RCC 7860 (cell line): Measurements from ENCODE around the gene FANCG.

Source experiments
- DNase-seq: peaks from one replicate; pipeline ENCODE4 v3.0.0-alpha.2; 2015; ENCODE audit warnings: low spot score
- FAIRE-seq: peaks from 2 replicates; lab custom pipeline; 2012; peaks lifted over from hg19 to GRCh38; lab: Jason Lieb, UNC

FANCG gene

DNA sequence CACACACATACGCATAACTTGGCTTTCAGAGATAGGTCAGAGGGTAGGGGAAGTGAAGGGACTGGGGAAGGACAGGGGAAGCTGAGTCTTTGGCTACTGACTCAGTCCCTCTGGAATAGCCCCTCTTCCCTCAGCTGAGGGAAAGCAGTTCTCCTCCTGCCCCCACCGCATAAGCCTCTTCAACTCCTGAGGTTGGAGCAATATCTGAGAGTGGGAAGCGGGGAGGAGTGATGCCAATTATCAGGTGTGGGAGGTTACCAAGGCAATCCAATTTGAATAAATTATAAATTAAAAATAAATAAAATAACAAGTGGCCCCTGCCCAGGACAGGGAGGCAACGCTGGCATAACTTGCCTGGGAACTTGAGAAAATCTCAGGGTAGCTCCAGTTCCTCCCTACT lies 24.8 kb upstream of the FANCG start:
- FAIRE-seq = no peak
- no peak for DNase-seq

DNA sequence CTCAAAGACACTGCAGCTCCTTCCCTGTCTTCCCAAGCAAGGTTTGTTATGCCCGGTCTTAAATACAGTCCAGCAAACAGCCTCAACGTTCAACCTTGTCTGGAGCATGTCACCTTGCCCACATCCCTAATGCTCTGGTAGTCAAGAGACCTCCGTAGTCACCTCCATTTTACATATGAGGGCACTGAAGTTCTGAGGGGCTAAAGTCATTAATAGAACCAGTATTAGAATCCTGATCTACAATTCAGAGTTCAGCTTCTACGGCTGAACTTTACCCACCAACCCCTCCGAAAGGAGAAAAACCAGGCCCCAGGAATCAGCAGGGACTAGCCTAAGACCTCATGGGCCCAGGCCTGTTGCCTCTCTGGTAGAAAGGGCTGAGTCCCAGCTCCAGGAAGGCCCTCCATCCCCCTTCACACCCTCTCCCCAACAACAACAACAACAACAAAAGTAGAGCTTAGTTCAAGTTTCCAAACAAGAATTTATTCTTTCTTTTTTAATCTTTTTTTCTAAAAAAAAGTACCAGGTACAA lies 24.0 kb upstream of the FANCG start:
- DNase-seq = no peak
- FAIRE-seq = no peak

DNA sequence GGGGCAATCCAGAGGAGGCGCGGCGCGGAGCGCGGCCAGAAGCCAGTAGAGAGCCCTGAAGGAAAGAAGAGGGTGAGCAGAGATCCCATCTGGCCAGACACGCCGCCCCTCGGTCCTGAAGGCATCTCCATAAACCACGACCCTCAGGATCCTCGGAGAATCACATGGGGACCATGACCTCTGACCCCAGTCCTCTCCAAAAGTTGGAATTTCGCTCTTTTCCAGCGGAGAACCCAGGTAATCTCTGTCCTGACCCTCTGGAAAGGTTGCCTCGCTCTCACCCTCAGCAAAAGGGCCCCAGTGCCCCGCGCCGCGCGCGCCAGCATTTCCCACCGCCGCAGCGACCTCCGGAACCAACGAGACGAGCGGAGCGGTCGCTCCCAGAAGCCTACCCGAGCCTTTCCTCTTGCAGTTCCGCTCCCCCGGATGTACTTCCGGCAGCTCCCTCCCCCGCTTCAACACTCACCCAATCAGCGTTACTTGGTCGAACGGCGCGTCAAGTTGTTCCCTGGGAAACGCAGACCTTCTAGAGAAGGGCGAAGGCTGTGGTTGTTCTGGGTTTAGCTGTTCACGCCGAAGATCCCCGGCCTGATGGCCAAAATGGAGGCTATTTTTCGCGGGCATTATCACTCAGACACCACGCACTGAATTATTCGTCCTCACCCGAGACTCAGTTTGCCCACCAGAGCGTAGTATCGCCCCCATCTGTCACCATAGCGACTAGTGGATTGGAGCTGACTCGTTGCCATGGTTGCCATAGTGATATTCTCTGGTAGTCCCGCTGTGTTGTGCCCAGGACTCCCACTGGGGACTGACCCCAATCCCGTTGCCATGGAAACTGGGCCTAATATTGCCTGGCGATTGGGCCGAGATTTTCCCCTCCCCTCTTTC lies 23.3 kb upstream of the FANCG start, which contains the start of gene STOML2:
TSS of gene STOML2 (minus strand) at position 363 of the 891 bp plus-strand sequence. CDS start at position 326, 37 bp downstream.
- FAIRE-seq (peak; percentile 59), DNase-seq (peak; percentile 87)

DNA sequence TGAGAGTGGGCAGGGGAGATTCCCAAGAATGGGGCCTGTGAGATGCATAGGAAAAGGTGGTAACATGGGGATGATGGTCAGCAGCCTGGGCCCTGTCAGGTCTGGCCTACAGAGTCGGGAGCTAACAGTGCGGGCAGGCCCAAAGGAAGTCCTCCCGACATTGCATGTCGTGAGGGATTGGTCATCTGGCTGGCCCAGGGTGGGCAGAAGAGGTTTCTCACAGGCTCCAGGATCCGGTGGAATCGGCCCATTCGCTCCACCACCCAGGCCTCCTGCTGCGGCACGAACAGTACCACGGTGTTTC lies 22.7 kb upstream of the FANCG start:
- no peak for DNase-seq
- FAIRE-seq = no peak

DNA sequence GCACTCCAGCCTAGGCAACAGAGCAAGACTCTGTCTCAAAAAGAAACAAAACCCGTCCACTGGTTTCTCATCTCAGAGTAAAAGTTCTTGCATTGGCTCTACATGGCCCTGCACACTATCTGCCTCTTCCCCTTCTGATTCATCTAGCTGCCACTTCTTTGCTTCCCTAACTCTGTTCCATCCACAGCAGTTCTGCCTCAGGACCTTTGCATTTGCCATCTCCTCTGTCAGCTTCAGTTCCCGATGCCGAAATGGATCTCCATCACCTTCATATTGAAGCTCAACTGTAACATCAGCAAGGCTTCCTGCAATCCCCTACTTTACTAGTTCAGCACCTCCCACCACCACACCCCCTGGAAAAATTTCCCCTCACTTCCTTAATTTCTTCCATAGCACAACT lies 17.8 kb upstream of the FANCG start:
- no peak for FAIRE-seq
- no peak for DNase-seq

DNA sequence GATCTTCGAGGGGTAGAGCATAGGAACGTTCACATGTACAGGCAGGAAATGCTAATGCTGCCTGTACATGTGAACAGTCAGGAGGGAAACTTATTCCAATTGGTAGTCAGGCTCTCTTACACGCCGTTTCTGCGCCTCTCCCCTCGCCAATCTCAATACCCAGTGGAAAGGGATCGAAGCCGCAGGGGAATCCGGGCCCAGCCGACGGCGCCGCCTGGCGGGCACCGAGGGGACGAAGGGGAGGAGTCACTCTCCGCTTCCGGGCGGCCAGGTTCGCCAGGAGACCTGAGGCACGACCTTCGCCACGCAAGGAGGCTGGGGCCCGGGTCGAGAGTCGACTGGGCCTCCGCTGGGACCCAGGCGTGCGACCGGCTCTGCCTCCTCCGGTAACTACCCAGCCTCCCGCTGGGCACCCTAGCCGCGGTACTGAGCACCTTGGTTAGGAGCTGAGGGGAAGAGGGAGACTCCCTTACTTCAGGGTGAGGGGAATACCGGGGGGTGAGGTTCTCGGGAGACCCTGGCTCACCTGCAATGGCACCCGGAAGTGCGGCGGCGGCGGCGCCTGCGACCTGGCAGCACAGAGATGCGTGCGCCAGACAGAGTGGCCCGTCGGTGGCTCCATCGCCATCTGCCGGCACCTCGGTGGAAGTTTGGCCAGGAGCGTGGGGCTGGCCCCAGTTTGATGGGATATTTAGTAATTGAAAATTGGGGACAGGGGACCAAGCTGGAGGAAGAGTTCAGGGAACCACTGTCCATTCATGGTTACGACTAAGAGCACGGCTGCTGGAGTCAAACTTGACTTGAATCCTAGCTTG lies 16.5 kb upstream of the FANCG start, which contains the start of gene PIGO:
TSS of gene PIGO (minus strand) at position 557 of the 815 bp plus-strand sequence. CDS start 1,026 bp downstream, outside the sequence.
- FAIRE-seq (no peak), DNase-seq (peak; percentile 55)

DNA sequence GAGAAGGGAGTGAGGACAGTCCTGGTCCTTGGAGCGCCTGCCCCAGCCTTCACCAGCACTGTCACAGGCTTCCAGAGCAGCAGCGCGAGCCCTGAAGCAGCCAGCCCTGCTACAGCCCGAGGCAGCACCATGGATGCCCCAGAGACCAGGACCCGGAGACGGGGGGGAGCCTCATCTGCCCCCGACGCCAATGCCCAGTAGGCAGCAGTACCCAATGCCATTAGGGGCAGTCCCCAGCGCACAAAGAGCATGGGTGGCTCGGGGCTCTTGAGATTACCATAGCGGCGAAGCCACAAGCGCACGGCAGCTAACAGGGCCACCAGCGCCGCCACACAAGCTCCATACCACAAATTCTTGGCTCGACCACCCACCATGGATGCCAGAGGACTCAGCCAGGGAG lies 11.8 kb upstream of the FANCG start:
- DNase-seq (no peak), FAIRE-seq (no peak)

DNA sequence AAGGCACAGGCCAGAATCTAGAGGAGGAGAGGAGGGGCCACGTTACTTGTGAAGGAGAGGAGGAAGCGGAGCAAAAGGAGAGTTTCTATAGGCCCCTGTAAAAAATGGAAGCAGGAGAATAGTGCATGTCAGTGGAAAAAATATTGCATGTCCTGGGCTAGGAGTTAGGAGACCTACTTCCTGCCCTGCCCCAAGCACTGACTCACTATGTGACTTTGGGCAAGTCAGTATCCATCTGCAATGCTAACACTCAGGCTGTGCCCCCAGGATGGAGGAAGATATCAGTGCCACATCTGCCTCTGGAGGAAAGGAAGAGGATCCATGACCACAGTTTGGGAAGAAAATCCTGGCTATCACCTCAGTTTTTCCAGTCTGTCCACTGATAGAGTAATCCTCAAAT lies 9.7 kb upstream of the FANCG start:
- DNase-seq (no peak), FAIRE-seq (no peak)

DNA sequence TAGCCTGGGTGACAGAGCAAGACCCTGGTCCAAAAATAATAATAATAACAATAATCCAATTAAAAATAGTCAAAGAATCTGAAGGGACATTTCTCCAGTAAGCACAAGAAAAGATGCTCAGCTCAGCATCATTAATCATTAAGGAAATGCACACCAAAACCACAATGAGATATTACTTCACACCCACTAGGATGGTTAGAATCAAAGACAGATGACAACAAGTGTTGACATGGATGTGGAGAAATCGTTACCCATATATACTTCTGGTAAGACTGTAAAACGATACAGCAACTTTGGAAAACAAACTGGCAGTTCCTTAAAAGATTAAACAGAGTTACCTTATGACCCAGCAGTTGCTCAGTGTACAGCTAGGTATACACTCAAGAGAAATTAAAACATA lies 5.3 kb upstream of the FANCG start:
- no peak for DNase-seq
- FAIRE-seq = no peak

DNA sequence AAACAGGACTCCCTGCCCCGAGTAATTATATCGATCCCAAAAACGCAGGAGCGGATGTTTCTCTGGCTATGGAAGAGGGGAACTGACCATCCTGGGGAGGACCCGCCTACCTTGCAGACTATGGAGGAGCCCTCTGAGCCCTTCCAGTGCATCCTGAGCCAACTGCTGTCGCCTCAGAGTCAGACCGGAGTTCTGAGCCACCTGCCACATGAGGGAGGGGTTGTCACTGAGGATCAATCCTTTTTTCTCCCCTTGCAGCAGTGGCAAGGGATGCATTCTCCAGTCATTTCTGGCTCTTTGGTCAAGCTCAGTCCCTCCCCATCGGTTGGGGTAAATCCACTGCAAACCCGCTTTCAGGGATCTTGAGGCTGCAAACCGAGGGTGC lies 709 bp downstream of the FANCG start:
- DNase-seq (no peak), FAIRE-seq (no peak)

DNA sequence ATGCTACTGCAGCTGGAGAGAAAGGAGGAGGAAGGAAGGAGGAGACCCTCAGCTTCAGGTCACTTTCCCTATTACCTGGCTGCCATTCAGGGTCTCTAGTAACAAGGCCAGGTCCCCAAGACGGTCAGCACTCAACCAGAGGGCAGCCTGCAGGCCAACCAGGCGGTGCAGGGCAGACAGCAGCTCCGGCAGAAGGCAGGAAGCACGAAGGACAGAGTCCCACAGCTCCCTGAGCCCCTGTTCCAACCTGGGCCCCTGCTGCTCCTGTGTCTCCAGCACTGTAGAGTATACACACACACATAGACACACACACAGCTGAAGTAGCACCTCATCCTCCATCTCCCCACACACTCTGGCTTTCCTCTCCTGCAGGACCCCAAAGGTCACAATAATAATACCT lies 1.7 kb downstream of the FANCG start:
- FAIRE-seq (no peak), DNase-seq (no peak)

DNA sequence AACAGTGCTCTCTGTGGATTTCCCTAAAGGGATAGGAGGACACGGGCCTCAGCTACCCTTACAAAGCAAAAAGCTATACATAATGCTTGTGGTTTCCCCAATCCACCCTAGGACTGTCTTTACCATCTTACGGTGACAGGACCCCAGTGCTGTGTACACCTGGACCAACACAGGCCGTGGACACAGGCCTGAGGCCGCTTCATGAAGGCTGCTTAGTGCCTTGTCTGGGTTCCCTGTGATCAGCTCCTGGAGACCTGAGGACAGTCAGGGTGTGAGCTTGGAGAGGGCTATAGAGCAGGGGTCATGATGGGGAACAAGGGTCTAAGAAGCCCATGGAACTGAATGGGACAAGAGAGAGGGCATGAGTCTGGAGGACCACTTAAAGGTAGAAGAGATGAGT lies 2.9 kb downstream of the FANCG start:
- no peak for DNase-seq
- no peak for FAIRE-seq

DNA sequence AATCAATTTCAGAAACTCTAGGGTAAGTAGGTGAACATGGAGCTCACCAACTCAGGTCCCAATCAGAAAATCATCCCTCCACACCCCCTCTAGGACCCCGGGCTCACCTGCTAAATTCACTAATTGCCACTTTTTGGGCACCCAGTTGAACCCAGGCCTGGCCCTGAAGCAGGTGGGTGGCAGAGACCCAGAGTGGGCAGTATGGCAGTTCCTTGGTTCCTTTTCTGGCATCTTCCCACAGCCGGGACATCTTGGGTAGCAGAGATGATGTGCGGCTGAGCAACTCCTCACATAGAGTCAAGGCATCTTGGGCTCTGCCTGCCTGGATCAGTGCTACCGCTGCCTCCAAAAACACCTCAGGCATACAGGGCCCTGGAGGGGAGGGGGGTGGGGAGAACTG lies 4.4 kb downstream of the FANCG start:
- no peak for DNase-seq
- no peak for FAIRE-seq

DNA sequence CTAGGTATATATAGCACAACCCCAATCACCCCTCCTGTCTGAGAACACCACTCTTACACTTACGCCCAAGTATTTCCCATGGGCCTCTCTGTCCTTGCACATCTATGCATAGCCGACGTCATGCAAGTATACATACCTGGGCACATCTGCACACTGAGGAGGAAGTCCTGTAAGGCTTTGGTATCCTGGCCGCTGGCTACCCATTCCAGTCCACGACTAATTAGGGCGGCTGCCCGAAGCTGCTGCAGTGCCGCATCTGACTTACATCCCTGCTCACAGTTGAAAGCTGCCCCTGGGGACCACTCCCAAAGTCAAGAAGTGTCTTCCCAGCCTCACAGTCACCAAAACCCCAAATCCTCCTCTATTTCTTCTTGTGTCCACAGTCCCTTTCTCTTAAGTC lies 5.0 kb downstream of the FANCG start:
- DNase-seq (no peak), FAIRE-seq (no peak)

DNA sequence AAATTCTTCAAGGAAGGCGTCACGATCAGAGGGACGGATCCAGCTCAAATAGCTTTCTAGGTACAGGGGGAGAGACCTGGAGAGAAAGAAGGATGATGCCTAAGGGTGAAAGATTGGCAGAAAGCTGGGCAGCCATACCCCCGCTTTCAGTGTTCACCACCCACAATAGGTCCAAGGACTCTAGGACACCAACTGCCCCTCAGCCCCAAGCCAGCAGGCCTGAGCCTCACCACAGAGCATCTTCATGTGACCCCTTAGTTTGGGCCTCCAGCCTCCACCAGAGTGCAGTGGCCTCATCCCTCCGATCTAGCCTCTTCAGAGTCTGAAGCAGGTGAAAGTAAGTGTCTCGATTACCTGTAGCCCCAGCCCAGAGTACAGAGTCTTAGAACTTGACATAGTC lies 5.6 kb downstream of the FANCG start:
- DNase-seq = no peak
- FAIRE-seq = no peak

DNA sequence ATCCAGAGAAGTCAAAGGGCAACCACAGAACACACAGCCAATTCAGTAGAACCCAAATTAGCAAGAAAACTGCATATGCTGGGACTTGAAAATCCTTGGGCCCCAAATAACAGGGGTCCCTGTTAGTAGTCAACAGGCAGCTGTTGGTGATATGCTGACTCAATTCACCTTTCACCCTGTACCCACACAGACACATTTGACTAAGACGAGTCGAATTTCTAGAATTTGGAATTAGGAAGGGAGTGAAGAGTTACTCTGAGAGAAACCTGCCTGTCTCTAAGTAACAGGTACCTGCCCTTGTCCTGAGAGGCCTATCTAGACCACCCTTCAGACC lies 6.5 kb downstream of the FANCG start:
- no peak for DNase-seq
- no peak for FAIRE-seq

DNA sequence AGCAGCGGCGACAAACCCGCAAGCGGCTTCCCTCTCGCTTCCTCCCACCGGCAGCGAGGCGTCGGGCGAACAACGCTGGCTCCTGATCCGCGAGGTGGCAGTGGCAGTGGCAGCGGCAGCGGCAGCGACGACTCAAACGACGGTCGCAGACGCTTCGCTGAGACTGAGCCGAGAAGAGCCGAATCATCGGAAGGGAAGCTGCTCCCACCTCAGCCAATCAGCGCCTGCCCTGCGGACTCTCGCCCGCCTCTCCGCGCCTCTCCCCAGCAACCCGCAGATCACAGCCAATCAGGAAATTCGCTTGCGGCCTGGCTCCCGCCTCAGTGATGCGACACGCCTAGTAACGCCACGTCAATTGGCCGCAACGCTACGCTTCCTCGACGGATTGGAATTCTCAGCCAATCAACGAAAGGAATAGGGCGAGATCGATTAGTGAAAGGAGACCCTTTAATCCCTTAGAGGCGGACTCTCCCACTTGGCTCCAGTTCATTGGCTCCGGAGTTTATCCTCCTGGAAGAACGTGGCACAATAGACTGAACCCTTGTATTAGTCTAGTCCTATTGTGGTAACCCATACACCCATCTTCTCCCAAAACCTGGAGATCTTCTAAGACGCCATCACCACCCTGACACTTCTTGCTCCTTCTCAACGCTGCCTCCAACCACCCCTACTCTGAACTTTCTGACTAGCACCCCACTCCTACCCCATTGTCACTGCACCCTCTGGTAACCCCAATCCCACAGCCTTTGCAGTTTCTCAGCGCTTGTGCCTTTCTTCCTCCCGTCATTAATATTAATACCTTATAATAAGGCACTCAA lies 7.1 kb downstream of the FANCG start, which contains the start of gene VCP:
TSS of gene VCP (minus strand) at position 165 of the 818 bp plus-strand sequence. CDS start 272 bp downstream, outside the sequence.
- FAIRE-seq (peak; percentile 92), DNase-seq (peak; percentile 95)

DNA sequence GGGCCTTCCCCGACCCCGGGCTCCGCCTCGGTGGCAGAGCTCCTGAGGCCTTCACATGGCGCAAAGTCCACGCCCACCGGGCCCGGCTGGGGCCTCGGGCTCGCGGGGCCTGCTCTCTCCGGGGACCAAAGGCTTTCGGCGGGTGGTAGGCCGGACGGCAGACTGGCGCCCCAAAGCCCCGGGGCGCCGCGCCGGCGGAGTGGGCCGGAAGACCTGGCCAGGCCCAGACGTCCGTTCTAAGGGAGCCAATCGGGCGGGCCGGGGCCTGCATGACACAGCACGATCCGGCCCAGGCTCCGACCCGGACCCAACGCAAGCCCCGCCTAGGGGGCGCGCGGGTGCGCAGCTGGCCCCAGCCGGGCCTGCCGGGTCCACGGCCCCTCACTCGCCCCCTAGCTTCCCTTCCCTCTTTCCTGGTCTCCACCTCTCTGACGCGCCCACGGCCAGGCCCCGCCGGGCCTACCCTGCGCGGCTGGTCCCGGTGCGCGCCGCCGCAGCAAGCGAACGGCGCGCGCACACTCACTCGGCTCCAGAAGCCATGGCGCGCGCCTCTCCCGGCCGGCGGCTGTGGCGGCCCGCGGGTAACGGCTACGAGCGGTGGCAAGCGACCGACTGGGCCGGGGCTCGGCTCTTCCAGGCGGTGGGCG lies 7.8 kb downstream of the FANCG start:
- FAIRE-seq (no peak), DNase-seq (peak; percentile 62)

DNA sequence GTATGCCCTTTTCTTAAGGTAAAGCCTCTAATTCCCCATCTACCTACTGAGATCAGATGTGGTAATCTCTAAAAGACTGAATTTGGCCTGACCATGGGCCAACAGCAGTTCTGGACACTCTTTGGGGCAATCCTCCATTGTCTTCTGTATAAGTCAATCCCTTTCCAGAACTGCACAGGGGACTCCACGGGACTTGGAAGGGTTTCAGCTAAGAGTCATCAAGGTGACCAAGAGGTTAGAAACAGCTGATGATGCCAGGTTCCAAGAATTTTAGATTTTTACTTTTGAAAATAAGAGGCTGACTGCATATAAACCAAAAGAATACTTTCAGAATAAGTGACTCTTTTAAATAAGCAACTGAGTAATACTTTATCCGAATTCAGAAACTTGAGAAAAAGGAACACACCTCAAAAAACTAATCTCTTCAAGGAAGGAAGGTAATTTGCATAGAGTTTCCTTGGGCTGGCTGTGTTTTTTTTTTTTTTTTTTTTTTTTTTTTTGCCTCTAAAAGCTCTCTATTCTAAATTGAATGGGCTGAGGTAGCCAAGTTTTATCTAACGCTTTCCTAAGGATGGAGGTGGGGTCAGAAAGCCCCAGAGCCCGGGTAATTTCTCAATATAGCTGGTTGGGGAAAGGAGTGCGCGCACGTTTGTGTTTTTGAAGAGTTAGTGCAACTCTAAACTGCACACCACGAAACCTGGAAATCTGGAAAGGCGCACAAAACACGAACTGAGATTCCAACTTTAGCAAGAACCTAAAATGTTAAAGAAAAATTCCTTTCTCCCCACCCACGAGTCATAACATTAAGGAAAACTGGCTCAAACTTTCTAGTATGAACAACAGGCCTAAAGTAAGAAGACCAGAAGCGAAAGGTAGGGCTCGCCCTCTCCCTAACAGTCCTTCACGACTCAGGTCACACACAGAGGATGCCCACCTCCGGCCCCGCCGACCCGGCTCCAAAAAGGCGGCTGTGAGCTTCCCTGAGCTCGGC lies 8.6 kb downstream of the FANCG start:
- DNase-seq (peak; percentile 5), FAIRE-seq (no peak)
